Esophagus muscularis mucosa (tissue), 4 donors: ENCODE measurements around the gene MAPKAP1. TPM values are rescaled to one million over a fixed set of nuclear protein-coding genes. Genes with fewer than 3 reads are reported as not detected.
"Not testable (repeated sequence)": the region's sequence is repeated elsewhere in the genome, so short reads cannot be mapped to it uniquely, and the experiment has no call there.

Experiments used
- DNase-seq: peaks from one replicate; pipeline ENCODE4 v3.0.0-alpha.2; 2017; ENCODE audit errors: extremely low spot score
- H3K27ac ChIP-seq, 4 donors: fragments of 200-600 bp; sonication (generic); replicated peaks in 1 of 4; 1 replicate in 3 of 4; 2 replicates in 1 of 4; pipeline ENCODE4 v1.5.1; 2016 to 2019; ENCODE audit warnings: mild to moderate bottlenecking in 1 of 4
- H3K27me3 ChIP-seq, 4 donors: fragments of 200-600 bp; sonication (generic); one replicate each; pipeline versions ENCODE4 v1.5.1 to v1.6.0; 2016 to 2019
- H3K36me3 ChIP-seq, 4 donors: fragments of 200-600 bp; sonication (generic); one replicate each; pipeline ENCODE4 v1.5.1; 2016 to 2019
- H3K4me1 ChIP-seq, 4 donors: fragments of 200-600 bp; sonication (generic); one replicate each; pipeline ENCODE4 v1.5.1; 2016 to 2019
- H3K4me3 ChIP-seq, 4 donors: fragments of 200-600 bp; sonication (generic); 1 replicate in 2 of 4; 2 replicates in 2 of 4; pipeline ENCODE4 v1.5.1; 2016 to 2019; ENCODE audit warnings: mild to moderate bottlenecking in 4 of 4, moderate library complexity in 1 of 4
- H3K9me3 ChIP-seq, 4 donors: fragments of 200-600 bp; sonication (generic); 1 replicate in 3 of 4; 2 replicates in 1 of 4; pipeline ENCODE4 v1.5.1; 2016 to 2019
- CTCF ChIP-seq, 3 experiments: fragments of 200-600 bp in 2 of 3; fragments of 450-650 bp in 1 of 3; sonication (generic) in 2 of 3; IDR thresholded peaks; one replicate each; pipeline ENCODE4 v1.5.1; 2017 to 2019; ENCODE audit warnings: antibody characterized with exemption in 3 of 3, mild to moderate bottlenecking in 2 of 3, moderate library complexity in 1 of 3
- EP300 ChIP-seq: sonication (generic); formaldehyde crosslinking; IDR thresholded peaks from one replicate; pipeline ENCODE4 v1.6.1; 2017; ENCODE audit warnings: antibody characterized with exemption
- POLR2A ChIP-seq: fragments of 450-650 bp; IDR thresholded peaks from one replicate; pipeline ENCODE4 v1.6.1; 2017; ENCODE audit warnings: antibody characterized with exemption, moderate library complexity, mild to moderate bottlenecking, low read depth
- POLR2AphosphoS5 ChIP-seq, 2 donors: sonication (generic); formaldehyde crosslinking; IDR thresholded peaks; one replicate each; pipeline ENCODE4 v1.6.1; 2017; ENCODE audit warnings: antibody characterized with exemption in 2 of 2
- WGBS: methylation state at CpG from one replicate; pipeline ENCODE4 v1.1.5; 2018; 5-methylcytosine and 5-hydroxymethylcytosine counted together
- intact Hi-C: fragments of 100-400 bp; cut with DNase I; formaldehyde crosslinking; loops from one replicate; pipeline ENCODE4 v1.15.1; 2023
- total RNA-seq, 4 donors: library from RNA; depleted of rRNA; stranded (reverse); fragments of >200 nt; gene quantifications; one replicate each; pipeline versions ENCODE4 v1.1.0 to v1.2.1, GENCODE V29; 2016

The MAPKAP1 gene
- total RNA-seq, 4 donors from 2014 or later = 84.3 to 103 (median 93.4) TPM

- H3K36me3 ChIP-seq = no peaks in the 10 kb centered on the region
- H3K4me1 ChIP-seq = peaks cover 0 to 25% (median 20%) of the 10 kb centered on the region in 4 donors
- no peak overlapping the region for H3K4me3 ChIP-seq
- no peak overlapping the region for H3K27ac ChIP-seq
- TF ChIP-seq EP300 (no peak), POLR2A (no peak), CTCF (IDR thresholded peaks at IDR 0.05) (no peak), POLR2AphosphoS5 (IDR thresholded peaks at IDR 0.05) (no peak)
- H3K27me3 ChIP-seq = no peaks in the 10 kb centered on the region
- H3K9me3 ChIP-seq = no peaks in the 10 kb centered on the region
- intact Hi-C loops = loop anchor here (10.0 kb wide), 1 partner anchor 656 kb away; no protein-coding TSS in a partner anchor
- DNase-seq = no peak
- 22% methylated on average over 4 of the region's 4 CpGs for WGBS
Observed at GRCh38 chr9:125568621-125569020, 138.4 kb downstream of the MAPKAP1 start.

- H3K4me1 ChIP-seq = peaks cover 0 to 21% (median 20%) of the 10 kb centered on the region in 4 donors
- not testable (repeated sequence) for DNase-seq, H3K27me3 ChIP-seq, H3K36me3 ChIP-seq, H3K4me3 ChIP-seq, H3K9me3 ChIP-seq, H3K27ac ChIP-seq
- intact Hi-C loops = loop anchor here (10.0 kb wide), 1 partner anchor 659 kb away; no protein-coding TSS in a partner anchor
Observed at GRCh38 chr9:125566051-125566450, 141.0 kb downstream of the MAPKAP1 start.

GRCh38 chr9:125565126-125565525, 141.9 kb downstream of the MAPKAP1 start:
- no peak overlapping the region for H3K4me3 ChIP-seq
- no peak for TF ChIP-seq EP300
- no peak for TF ChIP-seq CTCF (IDR thresholded peaks at IDR 0.05)
- no peak for TF ChIP-seq POLR2A
- no peak for TF ChIP-seq POLR2AphosphoS5 (IDR thresholded peaks at IDR 0.05)
- H3K4me1 ChIP-seq = peaks cover 0 to 21% (median 20%) of the 10 kb centered on the region in 4 donors
- no peak overlapping the region for H3K27ac ChIP-seq
- H3K9me3 ChIP-seq = no peaks in the 10 kb centered on the region
- 99% methylated on average over 2 of the region's 2 CpGs for WGBS
- H3K27me3 ChIP-seq = no peaks in the 10 kb centered on the region
- H3K36me3 ChIP-seq = no peaks in the 10 kb centered on the region
- no peak for DNase-seq
- intact Hi-C loops = loop anchor here (10.0 kb wide), 1 partner anchor 660 kb away; no protein-coding TSS in a partner anchor

GRCh38 chr9:125564631-125565030, 142.4 kb downstream of the MAPKAP1 start:
- intact Hi-C loops = loop anchor here (5.0 to 10.0 kb wide), 3 partner anchors 68 to 660 kb away; no protein-coding TSS in a partner anchor
- TF ChIP-seq POLR2A (no peak), POLR2AphosphoS5 (IDR thresholded peaks at IDR 0.05) (no peak), EP300 (no peak), CTCF (IDR thresholded peaks at IDR 0.05) (no peak)
- Histone ChIP-seq H3K4me1 (peaks cover 0 to 21% (median 20%) of the 10 kb centered on the region in 4 donors), H3K27ac (no peak overlapping the region), H3K36me3 (no peaks in the 10 kb centered on the region), H3K4me3 (no peak overlapping the region), H3K9me3 (no peaks in the 10 kb centered on the region), H3K27me3 (no peaks in the 10 kb centered on the region)
- 85% methylated on average over 4 of the region's 4 CpGs for WGBS
- DNase-seq = no peak

- no peak for TF ChIP-seq CTCF (IDR thresholded peaks at IDR 0.05)
- TF ChIP-seq EP300 = no peak
- no peak for TF ChIP-seq POLR2A
- no peak for TF ChIP-seq POLR2AphosphoS5 (IDR thresholded peaks at IDR 0.05)
- peaks cover 0 to 8% (median 0%) of the 10 kb centered on the region in 4 donors for H3K4me1 ChIP-seq
- DNase-seq = no peak
- no peak overlapping the region for H3K4me3 ChIP-seq
- H3K27ac ChIP-seq = no peak overlapping the region
- peaks cover 0 to 7% (median 3%) of the 10 kb centered on the region in 4 donors for H3K36me3 ChIP-seq
- no peaks in the 10 kb centered on the region for H3K9me3 ChIP-seq
- H3K27me3 ChIP-seq = no peaks in the 10 kb centered on the region
- 71% methylated on average over 4 of the region's 4 CpGs for WGBS
- intact Hi-C loops = loop anchor here (5.0 to 10.0 kb wide), 3 partner anchors 71 to 663 kb away; no protein-coding TSS in a partner anchor
Observed at GRCh38 chr9:125561509-125562148, 145.4 kb downstream of the MAPKAP1 start.
